GM19468 (cell line): ENCODE results near the gene PRSS57.

ENCODE experiments used
- ATAC-seq: cut with Tn5 transposase; IDR thresholded peaks from one replicate; pipeline ENCODE4 v1.9.1; 2021; ENCODE audit warnings: mild to moderate bottlenecking, moderate library complexity, moderate number of reproducible peaks; ENCODE audit not compliant: unreplicated experiment; ENCODE audit errors: extremely low read depth

Gene PRSS57

DNA sequence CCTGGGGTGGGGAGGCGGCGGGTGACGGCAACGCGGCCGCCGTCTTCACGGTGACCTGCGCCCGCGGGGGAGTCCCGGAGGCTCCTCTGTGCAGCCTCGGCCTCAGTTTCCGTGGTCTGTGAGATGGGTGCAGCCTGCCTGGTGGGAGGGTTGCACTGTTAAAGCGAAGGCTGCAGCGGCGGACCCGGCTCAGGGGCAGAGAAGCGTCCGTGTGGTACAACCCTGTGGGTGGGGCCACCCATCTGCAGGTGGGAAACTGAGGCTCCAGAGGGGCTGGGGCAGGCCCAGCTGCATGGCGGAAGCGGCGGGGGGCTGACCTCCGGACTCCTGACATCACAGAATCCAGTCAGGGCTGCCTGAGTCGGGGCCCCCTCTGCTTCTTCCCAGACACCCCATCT lies 55.1 kb downstream of the PRSS57 start:
- ATAC-seq = no peak

DNA sequence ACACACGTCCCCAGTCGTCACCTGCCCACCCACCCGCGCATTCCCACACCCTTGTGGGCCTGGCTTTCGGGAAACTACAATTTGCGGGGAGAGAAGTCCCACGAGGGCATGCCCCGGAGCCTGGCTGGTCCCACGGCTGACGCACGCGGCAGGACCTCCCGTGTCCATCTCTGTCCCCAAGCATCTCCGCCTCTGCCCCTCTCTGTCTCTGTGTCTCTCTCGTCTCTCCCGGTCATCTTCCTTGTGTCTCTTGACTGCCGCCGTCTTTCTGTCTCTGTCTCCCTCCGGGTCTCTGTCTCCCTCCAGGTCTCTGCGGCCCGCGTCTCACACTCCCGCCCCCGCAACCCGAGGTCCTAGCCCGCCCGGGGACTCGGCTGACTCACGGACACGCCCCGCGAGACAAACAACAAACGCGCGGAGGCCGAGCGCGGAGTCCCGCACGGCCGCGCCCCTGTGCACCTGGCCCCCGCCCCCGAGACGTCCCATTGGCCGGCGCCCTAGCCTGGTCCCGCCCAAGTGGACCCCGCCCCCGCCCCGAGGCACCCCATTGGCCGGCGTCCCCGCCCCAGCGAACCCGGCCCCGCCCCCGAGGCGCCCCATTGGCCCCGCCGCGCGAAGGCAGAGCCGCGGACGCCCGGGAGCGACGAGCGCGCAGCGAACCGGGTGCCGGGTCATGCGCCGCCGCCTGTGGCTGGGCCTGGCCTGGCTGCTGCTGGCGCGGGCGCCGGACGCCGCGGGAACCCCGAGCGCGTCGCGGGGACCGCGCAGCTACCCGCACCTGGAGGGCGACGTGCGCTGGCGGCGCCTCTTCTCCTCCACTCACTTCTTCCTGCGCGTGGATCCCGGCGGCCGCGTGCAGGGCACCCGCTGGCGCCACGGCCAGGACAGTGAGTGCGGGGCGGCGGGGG lies 55.7 kb downstream of the PRSS57 start, which contains the start of gene FGF22:
FGF22 (plus strand) TSS at position 627 of the 908 bp plus-strand sequence; CDS start at position 674, 47 bp downstream.
- ATAC-seq = no peak

DNA sequence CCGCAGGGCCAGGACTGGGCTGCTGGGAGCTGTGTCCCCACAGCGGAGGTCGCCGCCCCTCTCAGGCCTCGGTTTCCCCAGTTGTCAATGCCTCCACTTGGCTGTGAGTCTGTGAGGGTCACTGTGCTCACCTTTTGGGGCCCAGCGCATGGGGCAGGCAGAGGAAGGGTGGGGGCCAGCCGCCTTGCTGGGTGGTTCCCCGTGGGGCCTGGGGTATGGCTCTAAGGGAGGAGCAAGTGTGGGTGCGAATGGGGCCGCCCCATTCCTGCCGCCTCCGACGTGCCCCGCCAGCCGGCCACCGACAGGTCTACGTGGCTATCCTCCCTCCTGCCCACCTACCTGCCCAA lies 56.4 kb downstream of the PRSS57 start:
- ATAC-seq = no peak
